Right kidney (tissue), 1 donor: ENCODE measurements around the gene HEMK1.

Experiments
- DNase-seq: peaks from one replicate; pipeline ENCODE4 v3.0.0-alpha.2; 2016

Gene HEMK1

DNA sequence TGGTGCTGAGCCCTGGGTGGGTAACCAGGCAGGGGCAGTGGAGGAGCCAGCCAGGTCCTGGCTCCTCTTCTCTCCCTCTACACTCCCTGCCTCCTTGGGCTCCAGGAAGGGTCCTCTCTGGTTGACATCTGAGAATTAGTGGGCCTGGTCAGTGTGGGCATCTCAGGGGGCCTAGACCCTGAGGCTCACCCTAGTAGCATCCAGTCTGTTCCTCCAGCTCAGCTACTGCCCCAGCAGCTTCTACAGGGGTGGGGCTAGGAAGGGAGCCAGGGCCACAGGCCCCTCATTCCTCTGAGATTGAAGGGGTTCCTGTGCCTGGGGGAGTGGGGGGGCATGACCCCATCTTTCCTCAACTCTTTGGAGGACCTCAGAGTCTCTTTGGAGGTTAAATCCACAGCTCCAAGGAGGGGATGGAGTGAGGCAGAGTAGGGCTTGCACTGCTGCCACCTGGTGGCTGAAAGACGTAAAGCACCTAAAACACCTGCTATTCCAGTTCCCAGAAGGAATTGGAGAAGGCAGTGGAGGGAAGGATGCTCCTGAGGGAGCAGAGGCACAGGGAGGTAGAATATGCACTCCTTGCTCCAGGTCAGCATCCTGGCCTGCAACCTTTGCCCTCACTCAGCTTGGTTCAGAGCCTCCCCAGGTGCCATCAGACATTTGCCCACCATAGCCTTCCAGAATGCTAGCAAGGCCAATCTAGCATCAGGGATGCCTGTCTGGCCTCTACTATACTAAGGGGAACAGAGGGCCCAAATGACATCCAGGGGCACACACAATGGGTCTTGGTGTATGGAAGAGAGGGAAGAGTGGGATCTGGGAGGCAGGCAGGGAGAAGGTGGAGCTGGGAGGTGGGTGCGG is 26.9 kb upstream of the HEMK1 start:
- DNase-seq = peak; percentile 64

DNA sequence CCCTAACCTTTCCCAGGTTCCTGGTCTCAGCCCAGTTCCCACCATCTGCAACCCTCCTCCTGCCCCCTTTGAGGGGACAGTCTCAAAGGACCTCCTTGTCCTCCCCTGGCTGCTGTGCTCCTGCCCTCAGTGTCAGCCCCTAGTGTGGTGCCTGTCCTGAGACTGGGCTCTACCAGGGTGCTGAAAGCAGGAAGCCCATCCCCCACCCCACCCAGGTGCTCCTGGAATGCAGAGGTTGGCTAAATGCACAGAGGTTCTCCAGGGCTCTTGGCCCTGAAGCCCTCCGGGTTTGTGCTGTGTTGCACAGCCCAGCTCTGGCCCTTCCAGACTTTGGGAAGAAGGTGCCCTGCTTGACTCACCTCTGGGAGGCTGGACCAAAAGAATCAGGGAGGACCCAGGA is 23.5 kb upstream of the HEMK1 start:
- no peak for DNase-seq

DNA sequence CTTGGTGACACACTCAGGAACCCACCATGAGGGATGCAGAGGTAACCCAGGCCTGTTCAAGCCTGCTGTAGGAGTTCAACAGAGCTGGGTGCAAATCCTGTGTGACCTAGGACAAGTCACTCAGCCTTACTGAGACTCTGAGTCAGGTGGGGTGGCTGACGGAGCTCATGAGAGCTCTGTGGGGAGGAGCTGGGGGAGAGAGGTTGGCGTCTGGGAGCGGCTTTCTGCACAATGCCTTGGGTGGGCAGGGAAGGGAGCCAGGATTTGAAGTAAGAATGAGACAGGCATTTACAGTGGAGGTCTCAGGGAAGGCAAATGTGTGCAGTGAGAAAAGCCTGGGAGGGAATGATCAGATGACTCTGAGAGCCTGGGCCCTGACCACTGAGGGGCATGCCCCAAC is 20.1 kb upstream of the HEMK1 start:
- no peak for DNase-seq

DNA sequence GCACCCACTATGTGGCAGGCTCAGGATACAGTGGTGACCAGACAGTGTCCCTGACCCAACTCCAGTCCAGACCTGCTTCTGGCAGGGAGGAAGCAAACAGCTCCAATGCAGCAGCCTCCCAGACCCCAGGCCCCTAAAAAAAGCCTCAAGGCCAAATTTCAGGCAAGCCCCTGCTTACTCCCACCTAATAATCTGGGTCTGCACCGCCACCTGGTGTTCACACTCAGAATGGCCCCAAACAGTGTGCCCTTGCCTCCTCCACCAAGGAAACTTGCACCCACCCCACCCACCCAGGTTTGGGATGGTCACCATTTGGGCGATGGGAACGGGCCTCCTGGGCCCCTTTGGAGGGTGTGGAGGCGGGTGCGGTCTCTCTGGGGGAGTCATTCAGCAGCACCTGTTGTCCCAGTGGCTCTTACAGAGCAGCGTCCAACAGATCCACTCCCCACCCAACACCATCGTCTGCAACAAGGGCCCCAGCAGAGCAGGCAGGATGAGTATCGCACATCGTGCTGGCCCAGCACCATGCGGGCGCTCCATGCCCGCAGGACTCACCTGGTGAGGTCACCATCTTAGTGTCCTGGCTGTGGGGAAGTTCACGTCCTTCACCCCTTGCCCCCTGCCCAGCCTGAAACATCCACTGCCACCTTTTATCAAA is 19.1 kb upstream of the HEMK1 start:
- DNase-seq = no peak

DNA sequence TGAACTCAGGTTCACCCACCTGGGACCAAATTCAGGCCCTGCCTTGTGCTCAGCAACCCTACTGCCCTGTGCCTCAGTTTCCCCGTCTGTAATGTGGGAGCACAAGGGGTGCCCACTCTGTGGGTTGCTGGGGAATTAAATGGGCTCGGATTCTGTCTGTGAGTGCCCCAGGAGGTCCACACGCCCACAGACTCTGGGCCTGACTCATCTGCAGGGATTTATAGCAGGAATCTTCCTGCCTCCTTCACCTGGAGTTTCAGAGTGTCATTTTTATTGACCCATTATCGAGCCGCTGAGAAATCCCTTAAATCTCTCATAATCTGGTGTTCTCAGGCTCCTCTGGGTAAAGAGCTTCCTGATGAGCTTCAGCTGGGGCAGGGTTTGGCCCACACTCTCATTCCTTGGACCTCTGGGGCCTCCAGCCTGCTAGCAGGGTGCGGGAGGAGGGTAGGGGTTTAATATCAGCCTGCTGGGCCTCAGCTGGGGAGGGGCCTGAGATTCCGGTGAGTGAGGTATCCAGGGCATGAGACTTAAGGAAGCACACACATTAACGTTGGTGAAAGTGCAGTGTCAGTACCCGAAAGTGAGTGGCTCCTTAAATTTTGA is 18.2 kb upstream of the HEMK1 start:
- DNase-seq = no peak

DNA sequence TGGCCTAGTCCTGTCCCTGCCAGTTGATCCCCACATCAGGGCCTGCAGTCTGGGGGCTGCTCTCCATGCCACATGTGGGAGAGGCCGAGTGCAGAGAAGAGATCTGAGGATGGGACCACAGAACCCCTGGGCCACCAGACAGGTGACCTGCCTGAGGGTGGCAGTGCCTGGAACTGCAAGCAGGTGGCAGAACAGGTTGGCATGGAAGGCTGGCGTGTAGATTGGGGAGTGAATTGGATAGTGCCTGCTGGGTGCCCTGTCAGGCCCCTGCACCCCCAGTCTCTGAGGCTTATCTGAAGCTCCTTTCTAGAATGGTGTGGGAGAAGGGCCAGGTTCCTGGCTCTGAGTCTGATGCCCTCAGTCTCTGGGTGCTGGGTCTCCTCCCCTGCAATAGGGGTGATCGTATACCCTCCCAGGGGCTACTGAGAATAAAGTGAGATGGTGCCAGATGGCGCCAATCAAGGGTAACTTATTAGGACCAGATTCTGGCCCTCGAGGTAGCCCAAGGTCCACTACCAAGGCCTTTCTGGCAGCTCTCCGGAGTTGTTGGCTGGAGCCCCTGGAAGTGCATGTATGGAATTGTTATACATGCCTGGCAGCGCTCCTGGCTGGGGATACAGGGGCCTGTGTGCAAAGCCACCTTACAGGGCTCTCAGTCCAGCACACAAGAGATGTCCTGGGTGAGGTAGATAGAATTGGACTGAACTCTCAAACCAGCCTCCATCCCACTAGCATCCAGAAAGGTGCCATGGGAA is 17.5 kb upstream of the HEMK1 start:
- DNase-seq = no peak

DNA sequence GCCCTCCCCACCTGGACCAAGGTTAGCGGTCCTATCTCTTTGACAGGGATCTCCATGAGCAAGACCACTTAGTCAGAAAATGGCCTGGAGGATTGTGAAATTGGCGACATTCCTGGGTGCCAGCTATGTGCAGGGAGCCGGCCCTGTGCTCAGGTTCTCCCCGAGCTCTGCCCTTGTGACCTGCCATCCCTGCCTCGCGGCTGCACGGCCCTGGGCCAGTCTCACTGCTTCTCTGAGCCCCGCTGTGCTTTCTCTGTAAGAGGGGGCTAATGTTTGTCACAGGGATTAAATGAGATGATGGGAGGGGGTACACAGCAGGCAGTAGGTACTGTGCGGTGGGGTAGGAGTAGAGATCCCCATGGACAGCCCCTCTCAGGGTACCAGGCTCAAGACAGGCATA is 16.7 kb upstream of the HEMK1 start:
- no peak for DNase-seq

DNA sequence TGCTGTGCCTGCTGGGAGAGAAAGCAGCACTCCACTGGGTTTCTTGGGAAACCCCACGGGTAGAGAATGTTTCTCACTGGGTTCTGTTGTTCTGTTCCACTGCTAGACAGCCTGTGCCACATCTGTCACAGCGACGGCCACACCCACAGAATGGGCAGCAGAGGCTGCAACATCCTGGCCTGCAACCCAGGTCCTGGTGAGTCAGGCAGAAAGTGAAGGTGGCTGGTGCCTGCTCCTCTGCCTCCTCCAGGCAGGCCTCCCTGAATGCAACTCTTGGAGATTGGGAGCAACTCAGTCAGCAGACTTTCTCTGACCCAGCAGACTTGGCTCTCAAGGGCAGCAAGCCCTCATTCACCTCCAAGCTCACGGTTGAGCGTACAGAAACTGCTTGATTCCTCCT is 14.8 kb upstream of the HEMK1 start:
- no peak for DNase-seq

DNA sequence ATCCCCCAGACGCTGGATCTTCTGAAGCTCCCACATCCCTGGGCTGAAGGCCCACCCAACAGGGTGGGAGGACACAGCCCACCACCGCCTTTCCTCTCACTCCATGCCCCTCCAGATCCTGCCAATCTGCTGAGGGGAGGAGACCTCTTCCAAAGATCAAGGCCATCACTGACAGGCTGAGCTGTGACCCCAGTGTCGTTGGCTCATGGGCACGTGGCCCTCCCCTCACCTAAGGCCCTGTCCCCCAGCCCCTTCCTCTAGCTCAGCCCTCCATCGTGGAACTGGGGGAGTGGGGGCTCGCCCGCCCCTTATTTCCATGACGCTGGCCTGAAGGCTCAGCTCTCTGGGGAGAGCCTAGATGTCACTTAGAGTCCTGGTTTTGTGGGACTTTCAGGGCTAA is 12.2 kb upstream of the HEMK1 start:
- DNase-seq = no peak

DNA sequence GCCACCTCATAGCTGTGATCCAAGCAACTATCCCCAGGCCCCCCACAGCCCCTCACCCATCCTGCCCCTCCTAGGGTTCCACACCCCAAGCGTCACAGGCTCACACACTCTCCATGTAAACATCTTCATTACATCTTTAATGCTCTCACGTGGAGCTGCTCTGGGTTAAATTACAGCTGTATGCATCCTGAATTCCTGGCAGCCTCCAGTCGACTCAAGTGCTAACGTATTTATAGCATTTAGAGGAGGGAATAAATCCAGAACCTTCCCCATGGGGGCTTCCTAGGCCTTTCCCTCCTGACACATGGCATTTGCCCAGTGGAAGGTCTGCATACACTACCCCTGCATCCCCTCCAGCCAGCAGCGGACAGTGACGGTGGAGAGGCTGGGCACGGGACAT is 11.4 kb upstream of the HEMK1 start:
- DNase-seq = no peak

DNA sequence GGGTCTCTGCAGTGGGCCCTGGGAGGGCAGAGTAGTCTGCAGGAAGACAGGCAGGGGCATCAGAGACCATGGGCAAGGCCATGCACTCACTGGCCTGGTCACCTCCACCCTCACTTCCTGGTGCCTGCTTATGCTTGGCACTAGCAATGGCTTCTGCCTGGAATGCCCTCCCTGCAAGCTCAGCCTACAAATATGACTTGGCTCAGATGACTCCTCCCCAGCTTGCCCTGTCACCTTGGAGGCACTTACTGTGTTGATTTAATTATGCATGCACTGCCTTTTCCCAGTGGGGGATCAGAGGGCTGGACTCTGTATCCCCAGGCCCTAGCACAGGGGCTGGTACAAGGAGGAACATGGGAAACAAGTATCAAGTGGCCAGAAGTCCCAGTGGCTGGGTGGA is 9.6 kb upstream of the HEMK1 start:
- no peak for DNase-seq

DNA sequence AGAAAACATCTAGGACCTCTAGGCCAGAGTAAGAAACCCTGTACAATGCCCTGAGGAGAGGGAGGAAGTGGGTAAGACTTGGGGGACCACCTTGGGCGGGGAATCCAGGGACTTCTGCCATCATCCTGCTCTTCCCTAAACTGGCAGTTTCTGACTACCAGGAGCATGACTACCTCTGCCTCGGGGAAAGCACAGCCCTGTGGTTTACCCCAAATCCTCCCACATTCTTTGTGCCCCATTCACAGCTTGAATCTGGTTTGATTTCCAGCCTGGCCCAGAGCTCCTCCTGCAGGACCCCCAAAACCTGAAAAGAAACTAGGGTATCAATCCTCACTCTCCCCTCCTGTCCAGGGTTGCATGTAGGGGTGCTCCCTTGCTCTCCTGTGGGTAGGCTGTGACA is 6.5 kb upstream of the HEMK1 start:
- no peak for DNase-seq

DNA sequence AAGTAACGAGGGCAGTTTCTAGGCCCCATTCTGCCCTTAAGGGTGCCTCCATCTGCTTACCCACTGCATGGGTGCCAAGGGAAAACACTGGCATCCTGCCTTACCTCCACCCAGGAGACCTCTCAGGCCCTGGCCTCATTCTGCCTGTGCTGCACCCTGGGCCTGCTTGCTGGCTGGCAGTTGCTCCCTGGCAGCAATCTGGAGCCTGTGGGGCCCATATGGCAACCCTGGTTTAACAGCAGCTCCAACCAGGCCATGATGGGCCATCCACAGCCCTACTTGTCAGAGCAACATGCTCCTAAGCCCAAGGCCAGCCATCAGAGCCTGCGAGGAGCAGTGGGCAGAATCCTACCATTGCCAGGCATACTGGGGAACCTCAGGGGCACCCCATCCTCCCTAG is 5.5 kb upstream of the HEMK1 start:
- DNase-seq = no peak

DNA sequence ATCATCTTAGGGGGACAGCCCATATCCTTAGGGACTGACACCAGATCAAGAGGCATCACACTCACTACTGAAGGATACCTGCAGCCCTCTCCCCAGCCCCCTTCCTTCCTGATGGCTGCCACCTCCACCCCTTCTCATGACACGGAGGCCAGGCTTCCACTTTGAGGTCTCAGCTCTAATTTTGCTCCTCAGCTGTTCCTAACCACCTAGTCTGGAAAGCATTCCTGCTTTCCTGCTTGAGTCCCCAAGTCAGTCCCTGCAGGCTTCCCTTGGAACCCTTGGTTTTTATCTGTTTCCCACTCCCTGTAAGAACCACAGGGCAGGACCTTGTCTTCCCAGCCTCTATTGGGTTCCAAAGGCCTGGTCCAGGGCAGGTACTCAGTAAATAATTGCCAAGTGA is 5.0 kb upstream of the HEMK1 start:
- DNase-seq = no peak

DNA sequence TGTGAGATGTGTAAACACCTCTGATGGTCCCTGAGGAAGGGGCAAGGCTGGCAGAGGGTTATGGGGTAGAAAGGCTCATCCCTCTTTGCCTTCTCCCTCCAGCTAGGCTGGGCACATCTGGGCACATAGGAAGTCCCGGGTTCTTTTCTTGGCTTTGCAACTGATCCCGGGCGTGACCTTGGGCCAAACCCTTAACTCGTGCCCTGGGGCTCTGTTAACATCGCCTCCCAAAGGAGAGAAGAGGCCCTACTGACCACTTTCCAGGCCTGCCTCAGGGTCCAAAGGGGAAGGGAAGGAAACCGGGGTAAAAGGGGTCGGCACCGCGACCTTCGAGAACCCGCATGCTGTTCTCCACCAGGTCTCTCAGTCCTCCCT is 2.3 kb upstream of the HEMK1 start:
- DNase-seq = no peak

DNA sequence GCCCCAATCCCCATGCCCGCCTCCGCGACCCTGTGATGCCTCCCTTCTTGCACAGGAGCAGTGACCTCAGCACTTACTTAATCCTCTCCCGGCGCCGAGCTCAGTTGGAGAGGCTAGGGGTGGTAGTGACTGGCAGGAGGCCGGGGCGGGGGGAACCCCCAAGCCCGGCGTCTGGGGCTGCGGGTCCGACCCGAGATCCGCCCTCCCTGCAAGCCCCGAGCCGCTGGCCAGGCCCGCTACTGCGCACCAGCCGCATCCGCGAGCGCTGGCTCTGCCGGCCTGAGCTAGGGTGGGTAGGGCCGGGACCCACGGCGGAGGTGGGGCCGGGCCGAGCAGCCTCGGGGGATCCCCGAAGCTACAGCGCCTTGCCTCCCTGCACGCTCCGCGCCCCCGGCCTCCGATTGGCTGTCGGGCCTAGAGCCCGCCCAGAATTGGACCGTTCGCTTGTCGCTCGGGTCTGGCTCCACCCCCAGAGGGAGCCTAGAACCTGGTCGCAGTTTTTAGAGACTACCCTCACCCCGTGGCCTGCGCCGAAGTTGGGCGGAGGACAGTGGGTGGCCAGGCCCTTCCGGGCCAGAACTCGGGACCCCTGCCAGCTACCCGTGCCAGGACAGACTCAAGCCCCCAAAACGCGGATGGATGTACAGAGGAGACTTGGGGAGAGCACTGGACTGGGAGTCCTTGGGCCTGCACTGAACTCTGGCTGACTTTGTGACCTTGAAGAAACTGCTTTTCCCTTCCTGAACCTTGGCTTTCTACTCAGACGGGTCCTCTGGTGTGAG is 1.7 kb upstream of the HEMK1 start, which contains the start of gene C3orf18:
Gene C3orf18, minus strand, starts transcription at position 362 of the 782 bp plus-strand sequence. CDS start 2,048 bp downstream, outside the sequence.
- peak; percentile 88 for DNase-seq

DNA sequence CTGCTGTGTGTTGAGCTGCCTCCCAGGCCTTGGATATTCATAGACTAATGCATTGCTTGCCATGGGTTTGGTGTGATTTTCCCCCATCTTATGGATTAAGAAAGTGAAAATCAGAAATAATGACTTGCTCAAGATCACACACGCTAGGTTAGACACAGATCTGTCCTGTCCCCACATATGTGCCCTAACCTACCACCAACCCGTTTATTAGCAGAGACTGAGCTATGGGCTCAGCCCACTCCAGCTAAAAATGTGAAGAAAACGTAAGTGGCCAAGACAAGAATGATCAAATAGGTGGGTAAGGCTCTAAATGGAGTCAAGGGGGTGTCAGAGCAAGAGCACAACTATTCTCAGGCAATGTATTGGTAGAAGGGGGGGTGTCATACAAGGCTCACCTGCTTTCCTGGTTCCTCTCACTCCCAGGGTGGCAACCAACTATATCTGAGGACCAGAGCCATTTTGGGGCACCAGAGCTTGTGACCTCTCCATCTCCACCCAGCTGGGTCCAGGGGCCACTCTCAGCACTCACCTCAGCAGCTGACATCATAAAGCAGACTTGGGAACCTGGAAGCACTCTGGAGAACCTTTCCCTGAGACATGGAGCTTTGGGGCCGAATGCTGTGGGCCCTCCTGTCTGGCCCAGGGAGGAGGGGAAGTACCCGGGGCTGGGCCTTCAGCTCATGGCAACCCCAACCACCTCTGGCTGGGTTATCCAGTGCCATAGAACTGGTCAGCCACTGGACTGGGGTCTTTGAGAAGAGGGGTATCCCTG is 1.4 kb downstream of the HEMK1 start:
- no peak for DNase-seq

DNA sequence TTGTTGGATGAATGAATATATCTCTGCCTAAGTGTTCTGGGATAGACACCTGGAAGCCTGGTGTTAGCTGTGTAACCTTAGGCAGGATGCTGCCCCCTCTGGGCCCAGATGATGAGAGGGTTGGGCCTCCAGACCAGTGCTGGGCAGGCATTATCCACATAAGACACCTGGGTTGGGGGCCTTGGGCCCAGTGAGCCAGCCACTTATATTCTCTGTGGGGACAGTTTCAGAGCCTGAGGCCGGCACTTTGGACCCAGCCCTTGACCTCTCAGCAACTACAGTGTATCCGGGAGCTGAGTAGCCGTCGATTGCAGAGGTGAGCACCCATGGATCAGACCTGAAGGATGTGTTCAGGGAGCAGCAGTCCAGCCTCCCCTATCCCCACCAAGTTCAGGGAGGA is 2.2 kb downstream of the HEMK1 start:
- no peak for DNase-seq

DNA sequence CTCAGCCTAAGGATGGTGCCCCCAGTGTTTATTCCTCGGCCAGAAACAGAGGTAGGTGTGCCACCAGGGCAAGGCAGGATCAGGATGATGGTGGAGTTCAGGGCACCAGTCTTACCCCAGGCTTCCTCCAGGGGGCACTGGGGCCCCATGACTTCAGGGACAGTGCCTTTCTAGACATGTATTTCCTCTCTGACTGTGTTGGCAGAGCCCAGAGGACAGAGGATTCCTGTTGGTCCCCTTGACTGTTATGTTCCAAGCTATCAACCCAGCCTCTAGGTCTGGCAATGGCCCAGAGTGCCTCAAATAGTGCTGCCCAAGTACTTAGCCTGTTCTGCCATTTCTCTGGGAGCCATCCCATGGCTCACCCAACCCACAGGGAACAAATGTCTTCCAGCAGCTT is 2.8 kb downstream of the HEMK1 start:
- DNase-seq = peak; percentile 55

DNA sequence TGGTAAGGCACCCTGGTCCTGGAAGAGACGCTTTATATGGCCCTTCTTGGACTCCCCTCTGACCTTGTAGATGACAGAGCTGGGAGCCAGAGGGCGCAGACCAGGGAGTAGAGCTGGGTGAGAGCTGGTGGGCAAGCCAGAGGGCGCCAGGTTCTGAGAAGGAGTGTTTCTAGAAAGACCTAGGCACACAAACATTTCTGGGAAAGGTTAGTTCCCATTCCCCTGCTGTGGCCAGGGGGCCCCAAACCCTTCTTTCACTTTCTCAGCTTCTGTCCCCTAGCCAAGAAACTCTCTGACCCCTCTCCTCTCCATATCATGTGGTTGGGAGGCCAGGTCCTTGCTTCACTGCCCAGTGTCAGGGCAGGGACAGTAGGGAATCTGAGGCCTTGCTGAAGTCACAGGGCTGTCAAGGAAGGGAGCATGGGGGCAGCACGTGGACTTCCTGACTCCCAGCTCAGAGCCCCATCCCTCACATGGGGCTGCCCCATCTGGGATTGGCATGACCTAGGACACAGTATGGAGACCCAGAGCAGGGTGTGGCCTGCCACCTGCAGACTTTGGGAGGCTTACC is 3.6 kb downstream of the HEMK1 start:
- DNase-seq = no peak
